Panc1 (cell line): ENCODE measurements around the gene FAM53B. TPM values are rescaled to one million over a fixed set of nuclear protein-coding genes. Genes with fewer than 3 reads are reported as not detected.

Source experiments
- ATAC-seq: fragments of 200-7000 bp; cut with Tn5 transposase; 2 replicates; pipeline ENCODE4 v1.9.1; 2020; ENCODE audit warnings: mild to moderate bottlenecking, moderate library complexity
- BruUV-seq: library from RNA; stranded (reverse); fragments of 400-500 nt; replicated peaks from 2 replicates; lab custom pipeline; 2021; lab: Mats Ljungman, UMichigan
- CTCF ChIA-PET: fragments of 300-600 bp; sonication (Branson Sonifier 250); formaldehyde crosslinking; loops from one replicate; lab custom pipeline; 2022; ENCODE audit warnings: antibody characterized with exemption; lab: Charles Lee
- POLR2A ChIA-PET: fragments of 300-600 bp; sonication (Branson Sonifier 250); formaldehyde crosslinking; loops from one replicate; lab custom pipeline; 2022; ENCODE audit warnings: antibody characterized with exemption; lab: Charles Lee
- DNase-seq: peaks from one replicate; pipeline ENCODE4 v3.0.0-alpha.2; 2010; ENCODE audit warnings: low read depth, low spot score
- H3K27ac ChIP-seq: 2 replicates; pipeline ENCODE4 v1.5.1; 2011; ENCODE audit warnings: mild to moderate bottlenecking, low read length, inconsistent platforms
- H3K27me3 ChIP-seq: fragments of 200-500 bp; sonication (Bioruptor generic); 2 replicates; pipeline ENCODE4 v1.6.0; 2014; ENCODE audit warnings: low read length, inconsistent platforms; ENCODE audit not compliant: control insufficient read depth, insufficient read depth
- H3K36me3 ChIP-seq: fragments of 200-500 bp; sonication (Bioruptor generic); 2 replicates; pipeline ENCODE4 v1.5.1; 2014; ENCODE audit warnings: inconsistent platforms, mild to moderate bottlenecking, low read length, moderate library complexity; ENCODE audit not compliant: control insufficient read depth, insufficient read depth
- H3K4me1 ChIP-seq: 2 replicates; pipeline ENCODE4 v1.5.1; 2011; ENCODE audit warnings: inconsistent platforms, mild to moderate bottlenecking, low read length, moderate library complexity; ENCODE audit not compliant: control insufficient read depth, insufficient read depth
- H3K4me3 ChIP-seq, 2 experiments: 2 replicates each; pipeline ENCODE4 v1.5.1; 2011 to 2012; ENCODE audit warnings: low read depth in 2 of 2, low read length in 2 of 2, mild to moderate bottlenecking in 2 of 2, inconsistent platforms in 1 of 2, moderate library complexity in 1 of 2
- H3K9me3 ChIP-seq: fragments of 200-500 bp; sonication (Bioruptor generic); 2 replicates; pipeline ENCODE4 v1.5.1; 2014; ENCODE audit warnings: low read depth, mild to moderate bottlenecking, inconsistent platforms, low read length, moderate library complexity; ENCODE audit not compliant: control insufficient read depth, insufficient read depth
- CTCF ChIP-seq: fragments of 450-650 bp; IDR thresholded peaks from 2 replicates; pipeline ENCODE4 v1.5.1; 2017; ENCODE audit warnings: mild to moderate bottlenecking
- POLR2AphosphoS5 ChIP-seq: IDR thresholded peaks from 2 replicates; pipeline ENCODE4 v1.6.1; 2012; ENCODE audit warnings: mild to moderate bottlenecking, low read depth, low read length, moderate library complexity
- SIN3A ChIP-seq: IDR thresholded peaks from 2 replicates; pipeline ENCODE4 v1.6.1; 2012; ENCODE audit warnings: low read depth, mild to moderate bottlenecking, low read length, moderate library complexity, borderline replicate concordance; ENCODE audit not compliant: insufficient read depth
- TCF7L2 ChIP-seq: IDR thresholded peaks from 2 replicates; pipeline ENCODE4 v1.6.1; 2011; ENCODE audit warnings: mild to moderate bottlenecking, low read depth, low read length, inconsistent platforms
- in situ Hi-C: cut with HindIII; loops from 2 replicates; pipeline ENCODE4 v1.10.0; 2016; ENCODE audit warnings: low sequenced_read_pairs, low pct_unique_long_range_greater_than_20kb
- intact Hi-C: fragments of 100-400 bp; cut with micrococcal nuclease; formaldehyde crosslinking; loops from one replicate; pipeline ENCODE4 v1.10.0; 2022; ENCODE audit not compliant: unreplicated experiment
- total RNA-seq: library from RNA; stranded (reverse); gene quantifications from one replicate; pipeline ENCODE4 v1.2.1, GENCODE V29; 2021; ENCODE audit not compliant: unreplicated experiment
- TF ChIP-seq, protein P1 (sequence below), 2 experiments: IDR thresholded peaks; 2 replicates each; pipeline ENCODE4 v1.6.1; 2011 to 2012; ENCODE audit warnings: low read depth in 2 of 2, control low read depth in 1 of 2, low read length in 1 of 2, mild to moderate bottlenecking in 1 of 2, moderate library complexity in 1 of 2; ENCODE audit not compliant: insufficient read depth in 1 of 2

The FAM53B gene
- total RNA-seq, 1 experiment from 2014 or later = 42.5 TPM

- TF ChIP-seq, protein P1, sequence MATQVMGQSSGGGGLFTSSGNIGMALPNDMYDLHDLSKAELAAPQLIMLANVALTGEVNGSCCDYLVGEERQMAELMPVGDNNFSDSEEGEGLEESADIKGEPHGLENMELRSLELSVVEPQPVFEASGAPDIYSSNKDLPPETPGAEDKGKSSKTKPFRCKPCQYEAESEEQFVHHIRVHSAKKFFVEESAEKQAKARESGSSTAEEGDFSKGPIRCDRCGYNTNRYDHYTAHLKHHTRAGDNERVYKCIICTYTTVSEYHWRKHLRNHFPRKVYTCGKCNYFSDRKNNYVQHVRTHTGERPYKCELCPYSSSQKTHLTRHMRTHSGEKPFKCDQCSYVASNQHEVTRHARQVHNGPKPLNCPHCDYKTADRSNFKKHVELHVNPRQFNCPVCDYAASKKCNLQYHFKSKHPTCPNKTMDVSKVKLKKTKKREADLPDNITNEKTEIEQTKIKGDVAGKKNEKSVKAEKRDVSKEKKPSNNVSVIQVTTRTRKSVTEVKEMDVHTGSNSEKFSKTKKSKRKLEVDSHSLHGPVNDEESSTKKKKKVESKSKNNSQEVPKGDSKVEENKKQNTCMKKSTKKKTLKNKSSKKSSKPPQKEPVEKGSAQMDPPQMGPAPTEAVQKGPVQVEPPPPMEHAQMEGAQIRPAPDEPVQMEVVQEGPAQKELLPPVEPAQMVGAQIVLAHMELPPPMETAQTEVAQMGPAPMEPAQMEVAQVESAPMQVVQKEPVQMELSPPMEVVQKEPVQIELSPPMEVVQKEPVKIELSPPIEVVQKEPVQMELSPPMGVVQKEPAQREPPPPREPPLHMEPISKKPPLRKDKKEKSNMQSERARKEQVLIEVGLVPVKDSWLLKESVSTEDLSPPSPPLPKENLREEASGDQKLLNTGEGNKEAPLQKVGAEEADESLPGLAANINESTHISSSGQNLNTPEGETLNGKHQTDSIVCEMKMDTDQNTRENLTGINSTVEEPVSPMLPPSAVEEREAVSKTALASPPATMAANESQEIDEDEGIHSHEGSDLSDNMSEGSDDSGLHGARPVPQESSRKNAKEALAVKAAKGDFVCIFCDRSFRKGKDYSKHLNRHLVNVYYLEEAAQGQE (IDR thresholded peaks at IDR 0.05; ENCODE audit: insufficient read depth in 1 of 2, low read depth in 2 of 2, low read length in 1 of 2) = no peak
- TF ChIP-seq CTCF (no peak), TCF7L2 (no peak), SIN3A (no peak), POLR2AphosphoS5 (no peak)
- Histone ChIP-seq H3K27ac (no peak overlapping the region), H3K27me3 (no peaks in the 10 kb centered on the region), H3K4me1 (no peaks in the 10 kb centered on the region), H3K4me3 (no peak overlapping the region), H3K36me3 (0 out of 2 replicates have a peak, but pooled peaks cover 2% of the 10 kb centered on the region), H3K9me3 (no peaks in the 10 kb centered on the region)
- BruUV-seq = no TSS peak
- no peak for DNase-seq
- intact Hi-C loops (no loop called here), in situ Hi-C loops (no loop called here)
- CTCF ChIA-PET = no interaction called here
- POLR2A ChIA-PET = no interaction called here
- no peak for ATAC-seq
Measured at GRCh38 chr10:124686707-124687376, 57.3 kb downstream of the FAM53B start.

- DNase-seq (no peak), ATAC-seq (no peak)
- BruUV-seq = no TSS peak
- Histone ChIP-seq H3K9me3 (no peaks in the 10 kb centered on the region), H3K27ac (no peak overlapping the region), H3K4me1 (no peaks in the 10 kb centered on the region), H3K27me3 (no peaks in the 10 kb centered on the region), H3K4me3 (no peak overlapping the region), H3K36me3 (peaks cover 5% of the 10 kb centered on the region; the same call in 1 of the 2 replicates)
- POLR2A ChIA-PET = no interaction called here
- in situ Hi-C loops (no loop called here), intact Hi-C loops (no loop called here)
- TF ChIP-seq CTCF (no peak), POLR2AphosphoS5 (no peak), TCF7L2 (no peak), SIN3A (no peak)
- TF ChIP-seq, protein P1 (IDR thresholded peaks at IDR 0.05; ENCODE audit: insufficient read depth in 1 of 2, low read depth in 2 of 2, low read length in 1 of 2) = no peak
- CTCF ChIA-PET = no interaction called here
Measured at GRCh38 chr10:124685261-124685660, 58.9 kb downstream of the FAM53B start.
